ENCODE results near the gene ATP2A3.
A peak's percentile ranks its signal among the peaks of the same experiment; 100 is the strongest.

The ATP2A3 gene

DNA sequence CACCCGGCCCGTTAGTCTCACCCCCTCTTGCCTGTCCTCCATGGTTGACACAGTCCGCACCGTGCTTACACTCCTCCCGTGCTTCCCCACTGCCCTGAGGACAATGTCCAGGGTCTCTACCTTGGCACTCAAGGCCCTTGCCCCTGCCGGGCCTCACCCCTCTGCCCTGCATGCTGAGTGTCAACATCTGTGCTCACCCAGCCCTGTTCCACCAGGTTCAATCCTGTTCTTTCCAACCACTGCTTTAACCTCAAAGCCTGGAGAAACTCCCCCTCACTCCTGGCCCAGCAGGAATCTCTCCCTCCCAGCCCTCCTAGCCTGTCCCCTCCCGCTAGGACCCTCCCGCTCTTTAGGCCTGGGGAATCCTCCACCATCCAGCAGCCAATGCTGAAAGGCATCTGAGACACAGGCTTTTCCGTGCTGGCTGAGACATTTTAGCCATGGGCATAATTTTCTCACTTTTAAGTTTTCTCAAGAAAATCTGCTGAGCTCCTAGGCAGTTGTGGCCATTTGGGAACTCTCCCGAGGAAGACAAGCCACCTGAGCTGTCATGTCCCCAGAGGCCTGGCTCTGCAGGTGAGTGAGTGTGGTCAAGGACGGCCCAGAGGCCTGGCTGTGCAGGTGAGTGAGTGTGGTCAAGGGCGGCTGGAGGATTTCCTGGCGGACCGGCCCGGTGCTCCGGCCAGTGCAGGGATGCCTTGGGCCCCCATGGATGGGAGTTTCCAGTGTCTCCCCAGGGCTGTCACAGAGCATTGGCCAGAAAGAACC, 37.2 kb downstream of the ATP2A3 start:
- no peak for DNase-seq (ENCODE audit: low spot score)

DNA sequence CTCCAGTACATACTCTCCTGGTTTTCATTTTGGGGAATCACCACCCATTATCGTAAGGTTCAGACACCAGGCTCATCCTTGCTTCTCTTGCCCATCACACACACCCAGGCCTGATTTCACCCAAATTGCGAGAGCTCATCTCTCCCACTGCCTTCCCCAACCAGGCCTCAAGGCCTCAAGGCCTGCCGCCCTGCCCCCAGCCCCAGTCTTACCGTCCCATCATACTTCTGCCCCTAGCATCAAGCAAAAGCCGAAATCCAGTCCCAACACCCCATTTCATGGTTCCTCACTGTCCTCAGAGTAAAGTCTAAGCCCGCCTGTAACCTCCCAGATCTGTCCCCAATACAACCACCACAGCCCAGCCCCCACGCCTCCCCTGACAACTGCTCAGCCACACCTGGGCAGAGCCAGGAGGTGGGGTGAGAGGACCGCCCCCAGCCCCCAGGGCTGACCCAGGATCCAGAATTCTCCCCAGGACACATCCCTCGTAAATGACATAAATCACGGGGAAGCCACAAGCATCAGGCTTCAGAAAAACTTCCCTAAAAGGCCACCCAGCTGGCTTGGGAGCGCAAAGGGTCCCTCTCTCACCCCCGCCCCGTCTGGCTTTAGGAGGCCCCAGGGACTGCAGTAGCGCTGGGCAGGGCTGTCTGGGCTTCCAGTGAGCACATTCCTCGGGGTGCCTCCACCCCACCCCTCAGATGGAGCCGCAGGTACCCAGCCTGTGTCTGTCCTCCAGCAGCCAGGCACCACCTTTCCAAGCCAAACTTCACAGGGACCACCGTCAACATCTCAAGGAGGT, 38.4 kb downstream of the ATP2A3 start:
- no peak for DNase-seq (ENCODE audit: low spot score)

GRCh38 chr17:3924512-3925350, 39.5 kb downstream of the ATP2A3 start:
- DNase-seq (ENCODE audit: low spot score): no peak

- no peak for DNase-seq (ENCODE audit: low spot score)
Observed at GRCh38 chr17:3923466-3924190, 40.6 kb downstream of the ATP2A3 start.

- no peak for DNase-seq (ENCODE audit: low spot score)
Observed at GRCh38 chr17:3922765-3923164, 41.5 kb downstream of the ATP2A3 start.

DNA sequence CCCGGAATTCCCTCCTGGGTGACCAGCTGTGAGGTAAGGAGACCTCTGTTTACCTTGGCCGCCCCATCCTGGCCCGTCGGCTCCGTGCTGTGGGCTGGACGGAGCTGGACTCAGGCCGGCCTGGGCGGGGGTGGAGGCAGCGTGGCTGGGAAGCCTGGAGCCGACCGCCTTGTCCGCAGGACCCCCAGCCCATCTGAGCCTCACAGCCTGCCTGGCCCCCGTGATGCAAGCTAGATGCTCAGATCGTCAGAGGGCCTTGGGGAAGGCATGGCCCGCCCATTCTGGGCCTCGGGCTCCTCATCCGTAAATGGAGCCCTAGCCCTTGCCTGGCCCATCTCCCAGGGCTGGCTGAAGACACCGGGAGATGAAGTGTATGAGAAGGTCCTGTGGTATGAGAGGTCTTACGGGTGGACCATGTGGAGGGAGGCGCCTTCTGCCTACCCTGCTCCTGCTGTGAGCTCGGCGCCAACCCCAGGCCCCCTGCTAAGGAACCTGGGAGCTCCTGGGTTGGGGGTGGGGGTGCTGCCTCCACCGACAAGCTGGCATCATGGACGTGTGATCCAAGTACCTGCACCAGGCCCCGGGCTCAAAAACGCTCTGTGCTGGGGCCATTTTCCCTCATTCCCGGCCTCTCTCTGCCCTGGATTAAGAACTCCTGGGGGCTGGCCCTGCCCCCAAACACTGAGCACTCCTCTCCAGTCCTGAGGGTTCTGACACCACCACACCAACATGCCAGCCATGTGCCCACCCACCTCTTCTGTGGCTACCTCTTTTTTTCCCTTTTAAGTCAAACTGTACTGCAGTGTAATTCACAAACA, 42.5 kb downstream of the ATP2A3 start:
- no peak for DNase-seq (ENCODE audit: low spot score)

- no peak for DNase-seq (ENCODE audit: low spot score)
Observed at GRCh38 chr17:3921006-3921405, 43.2 kb downstream of the ATP2A3 start.

GRCh38 chr17:3919123-3919624, 45.1 kb downstream of the ATP2A3 start:
- no peak for DNase-seq (ENCODE audit: low spot score)

- no peak for DNase-seq (ENCODE audit: low spot score)
Observed at GRCh38 chr17:3918372-3919122, 45.7 kb downstream of the ATP2A3 start.

- DNase-seq (ENCODE audit: low spot score): no peak
Observed at GRCh38 chr17:3917391-3917931, 46.8 kb downstream of the ATP2A3 start.

DNA sequence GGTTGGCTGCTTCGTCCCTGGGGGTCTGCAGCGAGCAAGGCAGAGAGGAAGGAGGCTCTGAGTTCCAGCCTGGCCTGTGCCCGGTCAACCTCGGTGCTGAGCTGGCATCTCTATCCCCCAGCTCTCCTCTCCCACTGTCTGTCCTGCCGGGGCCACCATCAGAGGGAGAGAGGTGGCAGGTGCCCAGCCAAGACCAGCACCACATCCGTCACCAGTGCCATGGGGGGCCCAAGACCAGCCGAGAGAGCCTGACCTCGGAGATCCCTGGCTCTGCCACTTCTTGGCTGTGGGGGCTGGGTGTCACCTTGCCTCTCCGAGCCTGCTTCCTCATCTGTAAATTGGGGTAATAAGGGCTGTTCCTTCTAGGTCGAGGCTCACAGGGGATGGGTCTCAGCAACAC, 47.4 kb downstream of the ATP2A3 start:
- no peak for DNase-seq (ENCODE audit: low spot score)

DNA sequence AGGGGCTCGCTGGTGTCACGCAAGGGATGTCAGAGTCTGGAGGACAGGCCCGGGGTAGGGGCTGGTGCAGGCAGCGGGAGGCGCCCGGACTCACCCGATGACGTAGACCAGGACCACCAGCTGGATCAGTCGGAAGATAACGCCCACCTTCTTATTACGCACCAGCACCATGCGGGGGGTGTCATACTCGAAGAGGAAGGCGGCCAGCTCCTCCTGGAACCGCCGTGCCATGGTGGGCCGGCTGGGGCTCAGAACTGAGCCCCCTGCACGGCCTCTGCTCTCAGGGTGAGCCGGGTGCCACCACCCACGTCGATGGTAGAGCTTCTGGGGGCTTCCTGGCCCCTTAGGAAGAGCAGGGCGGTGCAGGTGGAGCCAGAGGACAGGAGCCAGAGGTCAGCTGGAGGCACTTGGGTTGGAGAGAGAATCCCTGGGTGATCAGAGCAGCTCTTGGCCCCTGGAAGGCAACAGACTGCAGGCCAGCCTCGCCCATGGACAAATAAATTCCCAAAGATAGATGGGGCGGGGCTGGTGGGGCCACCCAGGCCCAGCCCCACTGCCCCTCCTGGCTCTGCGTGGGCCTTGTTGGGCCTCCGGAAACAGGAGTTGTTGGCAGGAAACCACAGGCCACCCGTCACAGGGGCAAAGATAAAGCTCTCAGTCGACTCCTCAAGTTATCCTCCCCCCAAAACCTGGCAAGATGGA, 48.1 kb downstream of the ATP2A3 start, which contains the start of gene P2RX1:
TSS of gene P2RX1 (minus strand) at position 471 of the 702 bp plus-strand sequence. CDS start at position 231, 240 bp downstream.
- DNase-seq (ENCODE audit: low spot score): peak; percentile 33

DNA sequence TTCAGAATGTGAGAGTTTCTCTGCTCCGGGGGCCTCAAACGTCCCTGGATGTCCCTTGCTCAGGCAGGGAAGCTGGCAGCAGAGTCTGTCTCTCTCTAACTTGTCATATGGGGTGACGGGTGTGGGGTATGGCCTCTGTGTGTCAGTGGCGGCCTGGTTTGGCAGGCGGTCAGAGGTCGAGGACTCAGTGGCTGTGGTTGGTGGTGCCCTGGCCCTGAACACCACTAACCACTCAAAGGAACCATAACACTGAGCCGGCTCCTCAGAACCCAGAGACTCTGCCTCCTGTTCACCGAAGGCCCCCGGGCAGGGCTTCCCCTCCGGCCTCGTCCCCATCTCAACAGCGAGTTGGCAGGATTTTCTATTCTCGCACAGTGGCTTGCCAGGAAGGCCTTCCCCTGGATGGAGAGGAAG, 48.6 kb downstream of the ATP2A3 start:
- no peak for DNase-seq (ENCODE audit: low spot score)

GRCh38 chr17:3914312-3914670, 49.9 kb downstream of the ATP2A3 start:
- DNase-seq (ENCODE audit: low spot score): no peak

DNA sequence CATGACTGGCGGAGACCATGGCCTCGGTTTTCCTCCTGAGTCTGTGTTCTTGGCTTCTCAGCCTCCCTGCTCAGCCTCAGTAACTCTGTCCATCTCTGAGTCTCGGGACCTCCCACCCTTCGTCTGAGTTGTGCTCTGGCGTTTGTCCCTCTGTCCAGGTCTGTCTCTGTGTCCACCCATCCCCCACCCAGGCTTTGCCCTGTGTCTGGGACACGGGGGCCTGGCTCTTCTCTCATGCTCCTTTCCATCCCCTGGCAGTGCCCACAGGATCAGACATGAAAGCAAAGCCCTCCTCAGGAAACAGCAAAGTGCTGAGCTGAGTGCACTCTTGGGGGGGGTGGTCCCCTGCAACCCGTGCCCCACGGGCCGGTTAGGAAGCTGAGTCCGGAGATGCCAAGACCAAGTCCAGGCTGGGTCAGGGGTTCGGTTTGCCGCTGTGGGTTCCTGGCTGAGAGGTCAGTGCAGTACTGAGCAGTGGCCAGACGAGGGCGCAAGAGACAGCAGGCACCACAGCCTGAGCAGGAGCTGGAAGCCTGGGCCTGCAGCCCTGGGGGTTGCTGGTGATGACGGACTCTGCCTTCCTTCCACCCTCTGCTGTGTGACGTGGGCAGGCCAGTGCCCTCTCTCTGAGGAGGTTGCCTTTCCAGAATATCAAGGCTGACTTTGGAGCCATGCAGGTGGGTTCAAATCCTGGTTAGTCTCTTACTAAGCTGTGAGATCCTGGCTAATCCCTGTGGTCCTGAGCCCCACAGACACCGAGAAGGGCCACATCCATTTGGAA, 50.5 kb downstream of the ATP2A3 start:
- DNase-seq (ENCODE audit: low spot score): peak; percentile 53

DNA sequence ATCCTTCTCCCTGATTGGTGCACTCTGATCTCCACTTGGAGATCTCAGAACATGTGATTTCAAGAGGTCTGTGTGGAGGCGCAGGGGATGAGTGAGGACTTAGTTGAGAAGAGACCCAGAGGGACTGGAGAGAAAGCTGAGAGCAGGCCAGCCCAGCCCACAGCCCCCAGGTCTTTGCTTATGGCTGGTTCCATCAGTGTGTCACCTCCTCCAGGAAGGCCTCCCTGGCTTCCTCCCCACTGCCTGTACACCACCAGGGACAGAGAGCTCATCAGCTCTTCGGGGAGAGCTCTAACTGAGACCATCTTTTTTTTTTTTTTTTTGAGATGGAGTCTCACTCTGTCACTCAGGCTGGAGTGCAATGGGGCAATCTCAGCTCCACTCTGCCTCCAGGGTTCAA, 51.4 kb downstream of the ATP2A3 start:
- no peak for DNase-seq (ENCODE audit: low spot score)

DNA sequence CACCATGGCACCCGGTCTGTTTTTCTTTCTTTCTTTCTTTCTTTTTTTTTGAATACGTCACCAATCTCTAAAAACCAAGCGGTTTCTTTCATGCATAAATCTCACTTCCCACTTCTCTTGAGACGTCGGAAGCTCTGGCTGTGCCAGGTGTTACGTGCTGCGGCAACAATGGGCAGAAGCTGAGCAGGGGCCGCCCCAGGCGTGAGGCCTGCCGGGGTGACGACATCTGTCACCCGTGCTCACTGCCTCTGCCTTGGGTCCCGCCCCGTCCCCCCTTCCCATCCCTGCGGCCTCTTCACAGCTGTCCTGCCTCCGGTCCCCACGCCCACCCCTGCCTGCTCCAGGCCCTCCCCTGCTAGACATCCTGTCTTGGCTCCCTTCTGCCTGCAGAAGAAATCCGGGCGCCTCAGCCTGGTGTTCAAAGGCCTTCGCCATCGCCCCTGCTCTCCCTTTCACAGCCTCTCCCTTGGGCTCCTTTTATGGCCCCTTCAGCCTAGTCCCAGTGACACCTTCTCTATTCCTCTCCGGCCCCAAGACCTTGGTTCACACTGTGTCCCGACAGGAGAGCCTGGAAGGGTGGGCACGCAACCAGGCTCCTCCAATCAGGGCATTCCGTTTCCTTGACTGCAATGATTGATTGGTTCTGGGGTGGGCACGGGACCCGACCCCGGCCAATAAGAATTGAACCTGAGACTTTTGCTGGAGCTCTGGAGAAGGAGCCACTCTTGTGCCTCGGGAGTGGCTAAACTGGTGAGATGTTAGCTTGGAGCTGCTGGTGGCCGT, 52.8 kb downstream of the ATP2A3 start:
- no peak for DNase-seq (ENCODE audit: low spot score)
